HG02870 (cell line): Measurements from ENCODE around the gene UBE2V1.
"Not testable (repeated sequence)": the region's sequence is repeated elsewhere in the genome, so short reads cannot be mapped to it uniquely, and the experiment has no call there.

ENCODE experiments used
- ATAC-seq: cut with Tn5 transposase; IDR thresholded peaks from one replicate; pipeline ENCODE4 v1.9.1; 2021; ENCODE audit warnings: mild to moderate bottlenecking, moderate library complexity; ENCODE audit not compliant: unreplicated experiment

Gene UBE2V1

DNA sequence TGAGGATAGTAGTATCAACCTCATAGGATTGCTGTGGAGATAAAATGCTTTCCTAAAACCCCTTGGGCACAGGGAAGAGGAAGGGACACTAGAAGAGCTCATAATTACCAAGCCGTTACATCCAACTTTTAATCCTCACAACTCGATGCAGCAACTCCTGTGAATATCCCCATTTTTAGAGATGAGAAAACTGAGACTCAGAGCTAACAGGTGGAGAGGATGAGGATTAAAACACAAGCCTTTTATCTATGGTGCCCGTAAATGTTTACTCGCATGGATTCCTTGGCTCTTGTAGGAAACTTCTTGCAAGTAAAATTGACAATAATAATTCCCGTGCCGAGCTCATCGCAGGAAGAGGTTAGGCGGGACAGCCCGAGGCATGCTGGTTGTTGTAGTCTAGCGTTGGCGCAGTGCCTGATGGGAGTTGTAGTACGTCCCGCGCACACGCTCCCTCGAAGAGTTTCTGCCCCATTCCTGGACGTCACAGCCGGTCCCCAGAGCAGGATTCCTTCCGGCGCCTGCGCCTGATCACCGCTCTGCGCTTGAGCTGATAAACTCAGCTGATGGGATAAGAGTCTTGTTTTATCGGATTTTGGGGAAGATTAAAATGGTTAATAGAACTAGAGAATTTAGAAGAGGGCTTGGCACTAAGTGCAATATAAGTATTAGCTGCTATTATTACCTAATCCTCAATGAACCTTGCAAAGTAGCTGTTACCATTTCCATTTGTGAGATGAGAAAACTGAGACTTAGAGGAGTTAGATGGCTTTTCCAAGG lies 2.8 kb upstream of the UBE2V1 start:
- peak; percentile 78 for ATAC-seq

- no peak for ATAC-seq
These were observed 2.1 kb upstream of the UBE2V1 start for GRCh38 chr20:50115041-50115512.

DNA sequence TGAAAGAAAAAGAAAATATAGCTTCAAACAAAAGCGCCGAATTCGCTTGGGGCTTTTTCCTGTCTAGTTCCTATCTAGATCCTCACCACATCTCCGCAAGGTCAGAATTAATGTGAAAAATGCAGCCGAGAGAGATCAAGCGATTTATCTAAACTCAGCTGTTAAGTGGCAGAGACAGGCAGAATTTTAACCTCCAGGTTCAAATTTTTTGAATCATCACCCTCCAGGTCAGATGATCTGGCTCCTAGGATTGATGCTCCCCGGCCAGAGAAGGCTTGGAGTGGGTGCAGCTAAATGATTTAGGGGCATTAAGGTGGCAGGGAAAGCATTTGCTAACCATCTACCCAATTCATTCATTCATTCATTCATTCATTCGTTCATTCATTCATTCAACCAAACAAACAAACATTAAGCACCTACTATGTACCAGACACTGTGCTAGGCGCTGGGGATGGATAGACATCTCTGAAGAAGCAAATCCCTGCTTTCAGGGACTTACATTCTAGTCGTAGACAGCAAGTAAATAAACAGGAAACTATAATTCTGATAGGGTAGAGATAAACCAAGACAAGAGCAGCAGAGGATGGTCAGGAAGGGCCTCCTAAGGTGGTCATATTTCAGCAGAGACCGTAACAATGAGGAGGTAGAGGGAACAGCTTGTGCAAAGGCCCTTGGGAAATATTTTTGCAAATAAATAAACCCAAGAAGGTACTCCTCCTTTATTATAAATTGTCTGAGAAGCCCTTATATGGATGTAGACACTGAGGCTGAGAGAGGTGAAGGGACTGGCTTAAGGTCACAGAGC lies 672 bp upstream of the UBE2V1 start:
- ATAC-seq, result no peak

GRCh38 chr20:50111829-50112495 lies 988 bp downstream of the UBE2V1 start:
- no peak for ATAC-seq

DNA sequence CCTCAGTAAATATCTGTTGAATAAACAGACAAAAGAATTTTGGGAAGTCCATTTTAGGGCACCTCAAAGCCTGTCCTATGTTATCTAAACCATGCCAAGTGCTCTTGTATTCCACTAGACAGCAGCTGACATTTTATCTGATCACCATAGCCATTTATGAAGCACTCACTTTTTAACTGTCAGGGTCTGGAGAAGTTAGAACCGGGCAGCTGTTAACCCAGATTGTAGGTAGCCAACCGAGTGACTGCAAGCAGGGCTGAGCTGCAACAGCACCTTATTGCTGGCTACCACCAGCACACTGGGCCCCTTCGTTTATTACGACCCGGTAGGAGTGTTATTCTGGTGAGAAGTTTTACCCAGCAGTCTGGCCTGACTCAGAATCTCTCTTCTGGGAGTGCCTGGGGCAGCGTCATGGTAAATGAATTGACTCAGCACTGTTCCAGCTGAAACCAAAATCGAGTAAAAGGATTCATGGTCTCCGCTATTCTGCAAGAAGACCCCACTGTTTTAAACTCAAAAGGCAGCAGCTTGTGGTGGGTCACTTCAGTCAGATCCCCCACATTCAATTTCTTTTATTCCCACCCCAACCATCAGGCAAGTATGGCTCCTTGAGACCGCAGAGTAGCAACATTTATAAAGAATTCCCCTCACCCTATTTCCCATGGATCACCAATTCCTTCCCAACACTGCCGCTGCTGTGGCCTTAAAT lies 1.7 kb downstream of the UBE2V1 start:
- ATAC-seq, result no peak

DNA sequence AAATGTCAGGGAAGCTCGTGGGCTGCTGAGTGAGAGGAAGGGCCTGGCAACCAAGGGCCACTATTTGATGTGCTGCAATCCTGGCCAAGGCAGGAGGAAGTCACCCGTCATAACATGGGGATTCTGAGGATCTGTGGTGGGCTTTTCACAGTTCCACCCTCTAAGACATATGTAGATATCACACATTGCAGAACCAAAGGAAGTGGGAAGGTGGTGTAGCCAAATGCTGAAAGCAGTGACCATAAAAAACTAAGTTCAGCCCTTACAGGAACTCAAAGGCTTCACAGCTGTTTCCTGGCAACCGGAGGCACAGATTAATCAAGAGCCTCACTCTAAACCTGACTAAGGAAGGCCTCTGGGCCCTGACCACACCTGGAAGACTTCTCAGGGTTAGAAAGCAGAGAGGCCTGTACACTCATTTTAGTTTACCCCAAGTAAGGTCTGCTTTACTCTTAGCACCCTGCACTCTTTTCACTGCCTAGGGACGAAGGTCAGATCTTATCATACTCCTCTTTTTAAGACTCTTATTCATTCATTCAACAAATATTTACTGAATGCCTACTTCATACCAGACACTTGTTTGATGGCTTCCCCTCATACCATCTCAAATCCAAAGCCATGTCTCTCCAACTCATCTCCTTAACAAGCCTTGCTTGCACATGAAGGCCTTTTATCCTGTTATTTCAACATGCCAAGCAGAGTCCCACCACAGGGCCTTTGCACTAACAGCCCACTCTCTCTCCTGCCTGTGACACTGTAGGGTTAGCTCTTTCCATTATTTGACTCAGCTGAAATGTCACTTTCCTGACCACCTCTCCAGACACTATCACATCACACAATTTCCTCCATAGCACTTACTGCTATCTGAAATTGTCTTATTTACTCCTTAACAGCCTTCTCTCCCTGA lies 2.6 kb downstream of the UBE2V1 start:
- peak; percentile 53 for ATAC-seq

- ATAC-seq, result no peak
These were observed 4.3 kb downstream of the UBE2V1 start for GRCh38 chr20:50108556-50109235.

DNA sequence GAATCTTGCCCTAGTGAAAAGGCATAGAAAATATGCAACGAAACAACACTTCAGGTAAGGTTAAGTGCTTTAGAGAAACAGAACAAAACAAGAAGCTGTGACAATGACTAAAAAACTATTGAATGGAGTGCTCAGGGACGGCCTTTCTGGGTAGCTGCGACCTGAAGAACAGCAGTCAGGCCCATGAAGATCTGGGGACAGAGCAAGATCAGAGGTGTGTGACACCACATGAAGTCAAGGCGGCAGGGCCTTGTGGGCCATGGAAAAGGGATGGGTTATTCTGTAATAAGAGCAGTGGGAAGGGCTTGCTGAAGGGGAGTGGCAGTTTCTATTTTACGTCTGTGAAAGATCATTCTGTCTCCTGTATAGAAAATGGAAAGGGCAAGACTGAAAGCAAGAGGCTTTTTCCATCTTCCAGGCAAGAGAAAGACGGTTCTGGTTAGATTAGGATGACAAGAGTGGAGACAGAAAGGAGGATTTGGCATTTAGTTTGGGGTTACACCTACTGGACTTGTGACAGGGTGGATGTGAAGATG lies 5.1 kb downstream of the UBE2V1 start:
- ATAC-seq, result no peak

DNA sequence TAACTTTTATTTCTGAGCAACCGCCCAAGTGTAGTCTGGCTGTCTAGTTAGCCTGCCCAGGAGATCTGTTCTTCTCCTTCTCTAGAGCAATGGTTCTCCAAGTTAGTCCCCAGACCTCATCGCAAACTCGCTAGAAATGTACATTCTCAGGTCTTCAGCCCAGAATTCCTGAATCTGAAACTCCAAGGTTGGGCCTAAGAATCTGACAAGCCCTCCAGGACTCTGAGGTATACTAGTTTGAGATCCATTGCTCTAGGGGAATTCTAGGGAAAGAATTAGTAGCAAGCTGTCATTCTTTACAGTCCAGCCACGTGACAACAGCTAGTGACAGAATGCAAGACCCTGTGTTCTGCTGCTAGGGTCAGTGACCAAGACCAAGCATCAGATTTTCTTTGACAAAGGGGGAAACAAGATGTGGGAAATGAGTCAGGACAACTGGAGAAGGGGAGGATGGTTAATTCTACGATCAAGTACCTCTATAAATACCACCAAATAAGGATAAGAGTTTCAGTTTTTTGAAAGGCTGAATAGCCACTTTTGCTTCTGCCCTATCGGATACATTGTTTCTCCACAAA lies 5.8 kb downstream of the UBE2V1 start:
- ATAC-seq, result no peak

- not testable (repeated sequence) for ATAC-seq
These were observed 6.3 kb downstream of the UBE2V1 start for GRCh38 chr20:50106669-50107068.

- not testable (repeated sequence) for ATAC-seq
These were observed 9.4 kb downstream of the UBE2V1 start for GRCh38 chr20:50103464-50104107.

DNA sequence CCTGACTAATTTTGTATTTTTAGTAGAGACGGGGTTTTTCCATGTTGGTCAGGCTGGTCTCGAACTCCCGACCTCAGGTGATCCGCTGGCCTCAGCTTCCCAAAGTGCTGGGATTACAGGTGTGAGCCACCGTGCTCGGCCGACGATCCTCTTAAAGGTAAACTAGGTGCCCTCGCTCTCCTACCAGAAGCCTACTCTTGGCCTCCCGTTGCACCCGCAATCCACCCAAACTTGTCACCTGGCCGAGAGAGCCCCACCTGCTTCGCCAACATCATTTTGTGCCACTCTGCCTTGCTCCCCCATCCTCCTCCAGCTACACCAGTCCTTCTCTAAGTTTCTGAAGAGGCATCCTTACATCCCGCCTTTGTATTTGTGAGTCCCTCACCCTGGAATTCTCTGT lies 10.4 kb downstream of the UBE2V1 start:
- not testable (repeated sequence) for ATAC-seq

- no peak for ATAC-seq
These were observed 11.1 kb downstream of the UBE2V1 start for GRCh38 chr20:50101887-50102286.

DNA sequence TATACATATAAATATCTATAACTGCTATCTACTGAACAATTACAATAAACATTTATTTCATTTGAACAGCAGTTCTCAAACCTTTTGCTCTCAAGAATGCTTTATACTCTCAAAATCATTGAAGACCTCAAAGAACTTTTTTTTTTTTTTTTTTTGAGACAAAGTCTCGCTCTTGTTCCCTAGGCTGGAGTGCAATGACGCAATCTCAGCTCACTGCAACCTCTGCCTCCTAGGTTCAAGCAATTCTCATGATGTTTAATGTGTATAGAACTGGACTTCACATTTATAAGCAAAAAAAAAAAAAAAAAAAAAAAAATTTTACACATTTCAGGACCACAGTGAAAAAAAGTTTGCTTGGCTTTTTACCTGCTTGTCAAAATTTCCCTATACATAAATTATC lies 11.7 kb downstream of the UBE2V1 start:
- no peak for ATAC-seq

GRCh38 chr20:50100552-50100951 lies 12.4 kb downstream of the UBE2V1 start:
- no peak for ATAC-seq

DNA sequence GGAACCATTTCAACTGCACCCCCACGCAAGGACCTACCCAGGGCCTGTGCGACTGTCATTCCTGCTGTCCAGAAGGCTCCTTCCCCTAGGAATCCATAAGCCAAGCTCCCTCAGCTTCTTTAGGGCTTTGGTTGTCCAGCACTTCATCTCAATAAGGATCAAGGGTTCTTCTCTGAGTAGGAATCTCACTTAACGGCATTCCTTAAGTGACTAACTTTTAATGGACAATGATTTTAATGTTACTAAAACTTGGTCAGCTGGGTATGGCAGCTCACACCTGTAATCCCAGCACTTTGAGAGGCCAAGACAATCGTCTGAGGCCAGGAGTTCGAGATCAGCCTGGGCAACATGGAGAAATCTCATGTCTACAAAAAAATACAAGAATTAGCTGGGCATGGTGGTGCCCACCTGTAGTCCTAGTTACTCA lies 13.4 kb downstream of the UBE2V1 start:
- ATAC-seq, result no peak

DNA sequence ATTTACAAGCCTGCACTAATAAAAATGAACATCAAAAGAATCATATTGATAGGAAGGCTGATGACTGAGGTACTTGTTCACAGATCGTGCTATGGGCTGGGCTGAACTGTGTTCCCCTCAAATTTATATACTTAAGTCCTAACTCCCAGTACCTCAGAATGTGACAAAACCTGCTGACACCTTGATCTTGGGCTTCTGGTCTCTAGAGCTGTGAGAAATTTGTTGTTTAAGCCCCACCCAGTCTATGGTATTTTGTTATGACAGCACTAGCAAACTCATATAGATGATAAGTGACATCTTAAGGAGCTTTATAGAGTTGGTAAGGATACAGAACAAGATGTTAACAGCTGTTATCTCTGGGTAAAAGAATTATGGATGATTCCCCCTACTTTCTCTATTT lies 13.8 kb downstream of the UBE2V1 start:
- ATAC-seq, result no peak

- ATAC-seq, result no peak
These were observed 14.7 kb downstream of the UBE2V1 start for GRCh38 chr20:50098259-50098658.
